Cardiac muscle cell (in vitro differentiated cells and primary cell): ENCODE results near the gene IFIT2. TPM values are rescaled to one million over a fixed set of nuclear protein-coding genes. Genes with fewer than 3 reads are reported as not detected.
"Not testable (repeated sequence)": the region's sequence is repeated elsewhere in the genome, so short reads cannot be mapped to it uniquely, and the experiment has no call there.

Experiments used
- DNase-seq, 2 donors: peaks; one replicate each; pipeline versions ENCODE4 v3.0.0 to v3.0.0-alpha.2; 2010 to 2017; ENCODE audit warnings: low read depth in 1 of 2, low spot score in 1 of 2
- H3K27ac ChIP-seq: fragments of 200-600 bp; sonication (generic); 2 replicates; pipeline ENCODE4 v1.5.1; 2016
- H3K27me3 ChIP-seq: fragments of 200-600 bp; sonication (generic); 2 replicates; pipeline ENCODE4 v1.6.0; 2016; ENCODE audit warnings: control low read depth
- H3K36me3 ChIP-seq: fragments of 200-600 bp; sonication (generic); 2 replicates; pipeline ENCODE4 v1.5.1; 2016; ENCODE audit warnings: control low read depth
- H3K4me1 ChIP-seq: fragments of 200-600 bp; sonication (generic); 2 replicates; pipeline ENCODE4 v1.8.1; 2017; ENCODE audit warnings: low read depth, mild to moderate bottlenecking, mixed run types
- H3K4me3 ChIP-seq: fragments of 200-600 bp; sonication (generic); 2 replicates; pipeline ENCODE4 v1.5.1; 2016; ENCODE audit warnings: mild to moderate bottlenecking
- H3K9me3 ChIP-seq: fragments of 200-600 bp; sonication (generic); 2 replicates; pipeline ENCODE4 v1.5.1; 2017; ENCODE audit warnings: low read depth, mild to moderate bottlenecking, control low read depth
- polyA plus RNA-seq: library from polyadenylated mRNA; unstranded; fragments of >200 nt; fragmentation: Nextera tagmentation; extraction: Ambion mirVana; gene quantifications from 2 replicates; pipeline ENCODE4 v1.2.1, GENCODE V29; 2016
- total RNA-seq: library from RNA; depleted of rRNA; stranded (reverse); fragments of >200 nt; gene quantifications from 2 replicates; pipeline ENCODE4 v1.2.3, GENCODE V29; 2016
- TF ChIP-seq, protein P1 (sequence below): IDR thresholded peaks from 2 replicates; pipeline ENCODE4 v1.5.1; 2012; ENCODE audit warnings: low read depth, mild to moderate bottlenecking, low read length

The IFIT2 gene
- total and polyA plus RNA-seq, 2 experiments from 2014 or later, result 0.07 TPM; not detected in 1

DNA sequence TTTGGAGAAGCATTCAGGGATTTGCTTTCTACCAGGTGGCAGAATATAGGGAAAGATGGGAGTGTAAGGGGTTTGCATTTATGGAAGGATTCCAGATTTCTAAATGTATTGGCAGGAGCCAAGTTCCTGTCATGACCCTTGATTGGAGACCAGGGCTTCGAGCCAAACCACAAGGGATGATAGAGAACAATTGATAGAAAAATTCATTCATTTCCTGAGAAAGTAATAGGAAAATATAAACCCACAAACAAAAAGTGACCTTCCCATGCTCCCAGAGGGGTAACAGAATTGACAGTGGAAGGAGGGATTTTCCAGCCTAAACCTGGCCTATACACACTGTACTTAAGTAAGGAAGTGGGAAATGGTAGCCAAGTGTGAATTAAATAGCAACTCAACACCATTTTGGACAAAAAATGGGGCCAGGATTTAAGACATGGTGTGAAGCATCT lies 22.4 kb upstream of the IFIT2 start:
- peaks cover 12% of the 10 kb centered on the region for H3K4me1 ChIP-seq
- no peaks in the 10 kb centered on the region for H3K27me3 ChIP-seq
- TF ChIP-seq, protein P1, sequence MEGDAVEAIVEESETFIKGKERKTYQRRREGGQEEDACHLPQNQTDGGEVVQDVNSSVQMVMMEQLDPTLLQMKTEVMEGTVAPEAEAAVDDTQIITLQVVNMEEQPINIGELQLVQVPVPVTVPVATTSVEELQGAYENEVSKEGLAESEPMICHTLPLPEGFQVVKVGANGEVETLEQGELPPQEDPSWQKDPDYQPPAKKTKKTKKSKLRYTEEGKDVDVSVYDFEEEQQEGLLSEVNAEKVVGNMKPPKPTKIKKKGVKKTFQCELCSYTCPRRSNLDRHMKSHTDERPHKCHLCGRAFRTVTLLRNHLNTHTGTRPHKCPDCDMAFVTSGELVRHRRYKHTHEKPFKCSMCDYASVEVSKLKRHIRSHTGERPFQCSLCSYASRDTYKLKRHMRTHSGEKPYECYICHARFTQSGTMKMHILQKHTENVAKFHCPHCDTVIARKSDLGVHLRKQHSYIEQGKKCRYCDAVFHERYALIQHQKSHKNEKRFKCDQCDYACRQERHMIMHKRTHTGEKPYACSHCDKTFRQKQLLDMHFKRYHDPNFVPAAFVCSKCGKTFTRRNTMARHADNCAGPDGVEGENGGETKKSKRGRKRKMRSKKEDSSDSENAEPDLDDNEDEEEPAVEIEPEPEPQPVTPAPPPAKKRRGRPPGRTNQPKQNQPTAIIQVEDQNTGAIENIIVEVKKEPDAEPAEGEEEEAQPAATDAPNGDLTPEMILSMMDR, result no peak
- no peaks in the 10 kb centered on the region for H3K9me3 ChIP-seq
- no peak overlapping the region for H3K4me3 ChIP-seq
- DNase-seq, result peak in 1 of 2 donors; percentile 89
- H3K36me3 ChIP-seq, result no peaks in the 10 kb centered on the region
- H3K27ac ChIP-seq, result no peak overlapping the region

DNA sequence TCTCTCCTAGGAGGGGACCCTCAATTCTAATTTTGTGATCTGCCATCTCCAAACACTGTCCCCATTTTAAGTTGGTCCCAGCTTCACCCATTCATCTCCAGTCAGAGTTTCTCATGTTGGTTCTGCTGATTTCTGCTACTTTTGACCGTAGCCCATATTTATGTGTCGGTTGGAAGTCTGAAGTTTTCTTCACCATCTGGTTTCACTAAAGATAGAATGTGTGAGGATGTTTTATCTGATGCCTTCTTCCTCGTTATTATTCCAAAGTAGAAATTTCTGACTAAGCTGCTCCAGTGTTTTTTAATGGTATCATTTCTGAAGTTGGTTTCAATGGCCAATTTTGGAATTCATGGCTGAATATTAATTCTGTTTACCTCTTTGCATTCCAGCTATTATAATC lies 21.3 kb upstream of the IFIT2 start:
- no peak overlapping the region for H3K27ac ChIP-seq
- H3K4me1 ChIP-seq, result peaks cover 17% of the 10 kb centered on the region
- no peaks in the 10 kb centered on the region for H3K36me3 ChIP-seq
- H3K9me3 ChIP-seq, result no peaks in the 10 kb centered on the region
- TF ChIP-seq, protein P1, result no peak
- no peak overlapping the region for H3K4me3 ChIP-seq
- DNase-seq, result no peak
- no peaks in the 10 kb centered on the region for H3K27me3 ChIP-seq

GRCh38 chr10:89281606-89282395 lies 20.0 kb upstream of the IFIT2 start:
- Histone ChIP-seq H3K27ac (no peak overlapping the region), H3K9me3 (no peaks in the 10 kb centered on the region), H3K4me3 (no peak overlapping the region), H3K27me3 (no peaks in the 10 kb centered on the region), H3K4me1 (peaks cover 17% of the 10 kb centered on the region), H3K36me3 (no peaks in the 10 kb centered on the region)
- TF ChIP-seq, protein P1, result no peak
- DNase-seq, result no peak

GRCh38 chr10:89283025-89283935 lies 18.6 kb upstream of the IFIT2 start:
- peak in 1 of 2 donors; percentile 45 for DNase-seq
- Histone ChIP-seq H3K27ac (peak overlapping the region; percentile 79), H3K27me3 (no peaks in the 10 kb centered on the region), H3K36me3 (no peaks in the 10 kb centered on the region), H3K4me3 (no peak overlapping the region), H3K9me3 (no peaks in the 10 kb centered on the region), H3K4me1 (peaks cover 17% of the 10 kb centered on the region)
- TF ChIP-seq, protein P1, result no peak

DNA sequence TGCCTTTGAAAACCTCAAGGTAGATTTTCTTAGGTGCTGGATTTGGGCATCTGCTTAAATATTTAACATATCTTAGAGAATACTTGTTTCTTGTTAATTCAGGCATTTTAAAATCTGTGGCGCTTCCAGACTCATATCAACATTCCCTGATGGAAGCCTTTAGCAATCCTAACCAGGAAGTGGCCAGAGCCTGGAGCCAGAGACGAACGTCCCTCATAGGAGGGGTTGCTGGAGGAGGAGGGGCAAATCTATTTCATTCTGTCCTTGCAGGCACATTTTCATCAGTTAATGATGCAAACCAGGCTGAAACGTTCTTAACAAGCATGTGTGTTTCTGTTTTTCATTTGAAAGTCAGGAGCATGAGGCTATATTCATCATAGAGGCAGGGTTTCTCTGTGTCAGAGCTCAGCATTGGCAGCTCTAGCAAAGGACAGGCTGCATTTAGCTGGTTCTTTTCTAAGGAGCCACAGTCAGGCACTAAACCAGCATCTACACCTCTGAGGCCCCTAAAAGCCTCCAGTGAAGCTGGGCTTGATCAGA lies 17.8 kb upstream of the IFIT2 start:
- TF ChIP-seq, protein P1, result no peak
- DNase-seq, result peak; percentile 60 to 94
- Histone ChIP-seq H3K9me3 (no peaks in the 10 kb centered on the region), H3K27ac (peak overlapping the region; percentile 79), H3K27me3 (no peaks in the 10 kb centered on the region), H3K4me1 (peaks cover 17% of the 10 kb centered on the region), H3K36me3 (no peaks in the 10 kb centered on the region), H3K4me3 (no peak overlapping the region)

GRCh38 chr10:89284711-89285110 lies 17.1 kb upstream of the IFIT2 start:
- not testable (repeated sequence) for H3K4me3 ChIP-seq, H3K9me3 ChIP-seq, H3K27me3 ChIP-seq, H3K36me3 ChIP-seq, DNase-seq
- Histone ChIP-seq H3K27ac (peak overlapping the region; percentile 79), H3K4me1 (peaks cover 17% of the 10 kb centered on the region)

DNA sequence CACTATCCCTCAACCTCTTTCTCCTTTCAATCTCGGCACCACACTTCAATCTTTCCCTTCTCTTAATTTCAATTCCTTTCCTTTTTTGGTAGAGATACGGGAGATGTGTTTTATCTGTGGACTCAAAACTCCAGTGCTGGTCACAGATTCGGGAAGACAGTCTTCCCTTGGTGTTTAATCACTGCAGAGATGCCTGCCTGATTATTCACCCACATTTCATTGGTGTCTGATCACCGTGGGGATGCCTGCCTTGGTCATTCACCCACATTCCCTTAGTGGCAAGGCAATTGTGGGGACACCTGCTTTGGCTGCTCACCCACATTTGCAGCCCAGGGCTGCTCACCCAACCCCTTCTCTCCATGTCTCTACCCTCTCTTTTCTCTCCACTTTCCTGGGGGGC lies 16.5 kb upstream of the IFIT2 start:
- DNase-seq, H3K4me3 ChIP-seq, H3K9me3 ChIP-seq, H3K27me3 ChIP-seq, H3K36me3 ChIP-seq, H3K27ac ChIP-seq: not testable (repeated sequence)
- H3K4me1 ChIP-seq, result peaks cover 17% of the 10 kb centered on the region
